ENCODE results near the gene GREB1.

- TF ChIP-seq POLR2AphosphoS5 (IDR thresholded peaks at IDR 0.05): no peak
- TF ChIP-seq CTCF (IDR thresholded peaks at IDR 0.05): no peak
- TF ChIP-seq POLR2A (IDR thresholded peaks at IDR 0.05): no peak
- no peak for TF ChIP-seq EP300 (IDR thresholded peaks at IDR 0.05; ENCODE audit: low read depth)
Observed at GRCh38 chr2:11596801-11597200, 63.0 kb downstream of the GREB1 start.
